Sigmoid colon (tissue), 4 donors: ENCODE data around the gene FCHO2.

ENCODE experiments used
- CTCF ChIP-seq, 4 experiments: fragments of 450-650 bp in 3 of 4; fragments of 200-600 bp in 1 of 4; IDR thresholded peaks; one replicate each; pipeline ENCODE4 v1.5.1; 2016 to 2019; ENCODE audit warnings: antibody characterized with exemption in 4 of 4, mild to moderate bottlenecking in 3 of 4, moderate library complexity in 2 of 4
- POLR2A ChIP-seq, 2 donors: fragments of 450-650 bp; IDR thresholded peaks; one replicate each; pipeline ENCODE4 v1.6.1; 2016; ENCODE audit warnings: antibody characterized with exemption in 2 of 2, mild to moderate bottlenecking in 2 of 2, moderate library complexity in 2 of 2
- POLR2AphosphoS5 ChIP-seq, 4 donors: sonication (generic); formaldehyde crosslinking; IDR thresholded peaks; one replicate each; pipeline ENCODE4 v1.6.1; 2017; ENCODE audit warnings: antibody characterized with exemption in 4 of 4

GRCh38 chr5:73044546-73044945 lies 88.7 kb downstream of the FCHO2 start:
- TF ChIP-seq POLR2A (IDR thresholded peaks at IDR 0.05), result no peak
- TF ChIP-seq POLR2AphosphoS5 (IDR thresholded peaks at IDR 0.05), result no peak
- no peak for TF ChIP-seq CTCF (IDR thresholded peaks at IDR 0.05)
